ENCODE measurements around the gene CDK15. TPM values are rescaled to one million over a fixed set of nuclear protein-coding genes. Genes with fewer than 3 reads are reported as not detected.
A peak's percentile ranks its signal among the peaks of the same experiment; 100 is the strongest.

CDK15 gene
- total RNA-seq, 1 experiment from 2014 or later, result not detected

DNA sequence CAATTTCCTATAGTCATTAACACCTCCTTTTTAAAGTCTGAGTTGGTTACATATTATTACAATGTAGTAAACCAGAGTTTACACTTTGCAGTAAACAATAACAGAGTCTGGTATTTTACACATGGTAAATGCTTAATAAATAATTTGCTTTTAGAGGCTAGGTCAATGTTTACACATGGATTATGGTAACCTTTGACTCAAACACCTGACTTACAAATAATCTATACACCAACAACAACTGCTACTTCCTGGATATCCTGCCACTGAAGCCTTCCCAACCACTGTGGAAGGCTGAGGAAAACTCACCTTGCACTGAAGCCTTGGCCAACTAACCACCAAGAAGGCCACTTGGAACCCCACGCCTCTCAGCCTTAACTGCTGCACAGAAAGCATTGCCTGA is 31.0 kb upstream of the CDK15 start:
- DNase-seq (ENCODE audit: low spot score) (no peak), ATAC-seq (no peak)
- peak overlapping the region; percentile 82; the same call in 1 of the 2 replicates for H3K27ac Mint-ChIP-seq
- H3K4me3 Mint-ChIP-seq, result no peak overlapping the region
- H3K9me3 Mint-ChIP-seq, result no peaks in the 10 kb centered on the region
- TF ChIP-seq, protein P1, sequence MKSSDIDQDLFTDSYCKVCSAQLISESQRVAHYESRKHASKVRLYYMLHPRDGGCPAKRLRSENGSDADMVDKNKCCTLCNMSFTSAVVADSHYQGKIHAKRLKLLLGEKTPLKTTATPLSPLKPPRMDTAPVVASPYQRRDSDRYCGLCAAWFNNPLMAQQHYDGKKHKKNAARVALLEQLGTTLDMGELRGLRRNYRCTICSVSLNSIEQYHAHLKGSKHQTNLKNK (CRISPR knock-in tag; IDR thresholded peaks at IDR 0.05), result no peak
- TF ChIP-seq RELA (CRISPR knock-in tag; IDR thresholded peaks at IDR 0.05; ENCODE audit: borderline replicate concordance), result no peak
- no peak for TF ChIP-seq CREM (CRISPR knock-in tag; IDR thresholded peaks at IDR 0.05)
- no peak for TF ChIP-seq JUN (CRISPR knock-in tag; IDR thresholded peaks at IDR 0.05)
- TF ChIP-seq, protein P2, sequence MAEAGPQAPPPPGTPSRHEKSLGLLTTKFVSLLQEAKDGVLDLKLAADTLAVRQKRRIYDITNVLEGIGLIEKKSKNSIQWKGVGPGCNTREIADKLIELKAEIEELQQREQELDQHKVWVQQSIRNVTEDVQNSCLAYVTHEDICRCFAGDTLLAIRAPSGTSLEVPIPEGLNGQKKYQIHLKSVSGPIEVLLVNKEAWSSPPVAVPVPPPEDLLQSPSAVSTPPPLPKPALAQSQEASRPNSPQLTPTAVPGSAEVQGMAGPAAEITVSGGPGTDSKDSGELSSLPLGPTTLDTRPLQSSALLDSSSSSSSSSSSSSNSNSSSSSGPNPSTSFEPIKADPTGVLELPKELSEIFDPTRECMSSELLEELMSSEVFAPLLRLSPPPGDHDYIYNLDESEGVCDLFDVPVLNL (CRISPR knock-in tag; IDR thresholded peaks at IDR 0.05; ENCODE audit: borderline replicate concordance, low read depth), result no peak
- TF ChIP-seq, protein P3, sequence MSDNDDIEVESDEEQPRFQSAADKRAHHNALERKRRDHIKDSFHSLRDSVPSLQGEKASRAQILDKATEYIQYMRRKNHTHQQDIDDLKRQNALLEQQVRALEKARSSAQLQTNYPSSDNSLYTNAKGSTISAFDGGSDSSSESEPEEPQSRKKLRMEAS (CRISPR knock-in tag; IDR thresholded peaks at IDR 0.05), result no peak
- TF ChIP-seq TCF7 (CRISPR knock-in tag; IDR thresholded peaks at IDR 0.05; ENCODE audit: low read depth), result no peak
- CTCF ChIA-PET, result interaction anchor here (0.9 kb wide), 1 partner anchor 324 kb away, joined by 3 read pairs; the partner anchor contains the start of genes STRADB and TRAK2
- POLR2A ChIA-PET, result no interaction called here
- H3K27me3 Mint-ChIP-seq (ENCODE audit: low read depth), result no peaks in the 10 kb centered on the region
- peaks cover 66% of the 10 kb centered on the region for H3K4me1 Mint-ChIP-seq
- H3K36me3 Mint-ChIP-seq, result no peaks in the 10 kb centered on the region

DNA sequence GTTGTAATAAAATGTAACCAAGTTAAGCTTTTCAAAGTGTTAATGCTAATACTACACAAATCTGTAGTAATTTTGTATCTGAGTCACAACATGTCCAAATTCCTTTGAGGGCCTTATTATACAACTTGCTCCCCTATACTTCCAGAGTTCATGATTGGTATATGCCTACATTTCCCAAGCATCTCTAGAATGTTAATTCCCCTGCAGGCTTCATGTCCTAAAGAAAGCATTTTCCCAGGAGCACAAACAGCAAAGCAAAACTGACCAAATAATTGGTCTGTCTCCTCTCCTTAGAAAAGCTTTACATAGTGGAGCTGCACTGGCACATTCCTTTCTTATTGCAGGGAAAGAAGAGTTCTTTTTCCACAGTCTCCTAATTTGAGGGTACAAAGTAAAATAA is 29.3 kb upstream of the CDK15 start:
- DNase-seq (ENCODE audit: low spot score) (no peak), ATAC-seq (no peak)
- no peak for TF ChIP-seq NR2C2 (CRISPR knock-in tag; IDR thresholded peaks at IDR 0.05)
- no peak for TF ChIP-seq JUN (CRISPR knock-in tag; IDR thresholded peaks at IDR 0.05)
- Mint-ChIP-seq H3K27me3 (ENCODE audit: low read depth) (no peaks in the 10 kb centered on the region), H3K36me3 (no peaks in the 10 kb centered on the region), H3K9me3 (no peaks in the 10 kb centered on the region), H3K27ac (no peak overlapping the region; the same call in 1 of the 2 replicates), H3K4me1 (peaks cover 61% of the 10 kb centered on the region), H3K4me3 (no peak overlapping the region)
- POLR2A ChIA-PET, result no interaction called here
- CTCF ChIA-PET, result interaction anchor here (1.7 kb wide), 1 partner anchor 84 kb away, joined by 5 read pairs; no protein-coding TSS in a partner anchor

DNA sequence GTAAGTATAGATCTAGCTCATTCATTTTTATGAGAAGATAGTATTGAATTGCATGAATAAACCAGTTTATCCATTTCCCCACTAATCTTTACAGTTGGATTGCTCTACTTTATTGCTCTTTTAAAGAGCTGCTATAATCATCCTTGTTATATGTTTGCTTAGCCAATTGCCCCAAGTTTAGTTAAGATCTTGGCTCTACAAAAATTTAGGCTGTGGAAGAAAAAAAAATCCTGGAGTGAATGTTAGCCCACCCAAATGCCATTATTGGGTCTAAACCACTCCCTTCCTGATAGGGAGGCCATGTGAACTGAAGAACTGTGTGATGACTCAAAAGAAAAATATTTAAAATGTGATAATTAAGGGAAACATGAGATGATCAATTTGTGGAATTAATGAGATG is 28.5 kb upstream of the CDK15 start:
- DNase-seq (ENCODE audit: low spot score) (no peak), ATAC-seq (no peak)
- peaks cover 58% of the 10 kb centered on the region for H3K4me1 Mint-ChIP-seq
- H3K4me3 Mint-ChIP-seq, result no peak overlapping the region
- CTCF ChIA-PET, result interaction anchor here (1.7 kb wide), 1 partner anchor 83 kb away, joined by 5 read pairs; no protein-coding TSS in a partner anchor
- POLR2A ChIA-PET, result no interaction called here
- no peaks in the 10 kb centered on the region for H3K27me3 Mint-ChIP-seq (ENCODE audit: low read depth)
- H3K27ac Mint-ChIP-seq, result no peak overlapping the region
- no peaks in the 10 kb centered on the region for H3K36me3 Mint-ChIP-seq
- H3K9me3 Mint-ChIP-seq, result no peaks in the 10 kb centered on the region
- TF ChIP-seq NFE2L1 (CRISPR knock-in tag; IDR thresholded peaks at IDR 0.05) (no peak), PRRX2 (CRISPR knock-in tag; IDR thresholded peaks at IDR 0.05) (no peak), OVOL2 (CRISPR knock-in tag; IDR thresholded peaks at IDR 0.05; ENCODE audit: borderline replicate concordance) (no peak), HMGXB4 (CRISPR knock-in tag; IDR thresholded peaks at IDR 0.05) (no peak), USF1 (CRISPR knock-in tag; IDR thresholded peaks at IDR 0.05) (no peak), ELF4 (CRISPR knock-in tag; IDR thresholded peaks at IDR 0.05; ENCODE audit: low read depth) (no peak)
- TF ChIP-seq, protein P4, sequence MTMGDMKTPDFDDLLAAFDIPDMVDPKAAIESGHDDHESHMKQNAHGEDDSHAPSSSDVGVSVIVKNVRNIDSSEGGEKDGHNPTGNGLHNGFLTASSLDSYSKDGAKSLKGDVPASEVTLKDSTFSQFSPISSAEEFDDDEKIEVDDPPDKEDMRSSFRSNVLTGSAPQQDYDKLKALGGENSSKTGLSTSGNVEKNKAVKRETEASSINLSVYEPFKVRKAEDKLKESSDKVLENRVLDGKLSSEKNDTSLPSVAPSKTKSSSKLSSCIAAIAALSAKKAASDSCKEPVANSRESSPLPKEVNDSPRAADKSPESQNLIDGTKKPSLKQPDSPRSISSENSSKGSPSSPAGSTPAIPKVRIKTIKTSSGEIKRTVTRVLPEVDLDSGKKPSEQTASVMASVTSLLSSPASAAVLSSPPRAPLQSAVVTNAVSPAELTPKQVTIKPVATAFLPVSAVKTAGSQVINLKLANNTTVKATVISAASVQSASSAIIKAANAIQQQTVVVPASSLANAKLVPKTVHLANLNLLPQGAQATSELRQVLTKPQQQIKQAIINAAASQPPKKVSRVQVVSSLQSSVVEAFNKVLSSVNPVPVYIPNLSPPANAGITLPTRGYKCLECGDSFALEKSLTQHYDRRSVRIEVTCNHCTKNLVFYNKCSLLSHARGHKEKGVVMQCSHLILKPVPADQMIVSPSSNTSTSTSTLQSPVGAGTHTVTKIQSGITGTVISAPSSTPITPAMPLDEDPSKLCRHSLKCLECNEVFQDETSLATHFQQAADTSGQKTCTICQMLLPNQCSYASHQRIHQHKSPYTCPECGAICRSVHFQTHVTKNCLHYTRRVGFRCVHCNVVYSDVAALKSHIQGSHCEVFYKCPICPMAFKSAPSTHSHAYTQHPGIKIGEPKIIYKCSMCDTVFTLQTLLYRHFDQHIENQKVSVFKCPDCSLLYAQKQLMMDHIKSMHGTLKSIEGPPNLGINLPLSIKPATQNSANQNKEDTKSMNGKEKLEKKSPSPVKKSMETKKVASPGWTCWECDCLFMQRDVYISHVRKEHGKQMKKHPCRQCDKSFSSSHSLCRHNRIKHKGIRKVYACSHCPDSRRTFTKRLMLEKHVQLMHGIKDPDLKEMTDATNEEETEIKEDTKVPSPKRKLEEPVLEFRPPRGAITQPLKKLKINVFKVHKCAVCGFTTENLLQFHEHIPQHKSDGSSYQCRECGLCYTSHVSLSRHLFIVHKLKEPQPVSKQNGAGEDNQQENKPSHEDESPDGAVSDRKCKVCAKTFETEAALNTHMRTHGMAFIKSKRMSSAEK (CRISPR knock-in tag; IDR thresholded peaks at IDR 0.05; ENCODE audit: borderline replicate concordance), result no peak
- TF ChIP-seq, protein P2 (CRISPR knock-in tag; IDR thresholded peaks at IDR 0.05; ENCODE audit: borderline replicate concordance, low read depth), result no peak
- TF ChIP-seq, protein P5, sequence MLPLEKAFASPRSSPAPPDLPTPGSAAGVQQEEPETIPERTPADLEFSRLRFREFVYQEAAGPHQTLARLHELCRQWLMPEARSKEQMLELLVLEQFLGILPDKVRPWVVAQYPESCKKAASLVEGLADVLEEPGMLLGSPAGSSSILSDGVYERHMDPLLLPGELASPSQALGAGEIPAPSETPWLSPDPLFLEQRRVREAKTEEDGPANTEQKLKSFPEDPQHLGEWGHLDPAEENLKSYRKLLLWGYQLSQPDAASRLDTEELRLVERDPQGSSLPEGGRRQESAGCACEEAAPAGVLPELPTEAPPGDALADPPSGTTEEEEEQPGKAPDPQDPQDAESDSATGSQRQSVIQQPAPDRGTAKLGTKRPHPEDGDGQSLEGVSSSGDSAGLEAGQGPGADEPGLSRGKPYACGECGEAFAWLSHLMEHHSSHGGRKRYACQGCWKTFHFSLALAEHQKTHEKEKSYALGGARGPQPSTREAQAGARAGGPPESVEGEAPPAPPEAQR (CRISPR knock-in tag; IDR thresholded peaks at IDR 0.05), result no peak
- TF ChIP-seq, protein P6, sequence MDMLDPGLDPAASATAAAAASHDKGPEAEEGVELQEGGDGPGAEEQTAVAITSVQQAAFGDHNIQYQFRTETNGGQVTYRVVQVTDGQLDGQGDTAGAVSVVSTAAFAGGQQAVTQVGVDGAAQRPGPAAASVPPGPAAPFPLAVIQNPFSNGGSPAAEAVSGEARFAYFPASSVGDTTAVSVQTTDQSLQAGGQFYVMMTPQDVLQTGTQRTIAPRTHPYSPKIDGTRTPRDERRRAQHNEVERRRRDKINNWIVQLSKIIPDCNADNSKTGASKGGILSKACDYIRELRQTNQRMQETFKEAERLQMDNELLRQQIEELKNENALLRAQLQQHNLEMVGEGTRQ (CRISPR knock-in tag; IDR thresholded peaks at IDR 0.05), result no peak
- TF ChIP-seq, protein P7, sequence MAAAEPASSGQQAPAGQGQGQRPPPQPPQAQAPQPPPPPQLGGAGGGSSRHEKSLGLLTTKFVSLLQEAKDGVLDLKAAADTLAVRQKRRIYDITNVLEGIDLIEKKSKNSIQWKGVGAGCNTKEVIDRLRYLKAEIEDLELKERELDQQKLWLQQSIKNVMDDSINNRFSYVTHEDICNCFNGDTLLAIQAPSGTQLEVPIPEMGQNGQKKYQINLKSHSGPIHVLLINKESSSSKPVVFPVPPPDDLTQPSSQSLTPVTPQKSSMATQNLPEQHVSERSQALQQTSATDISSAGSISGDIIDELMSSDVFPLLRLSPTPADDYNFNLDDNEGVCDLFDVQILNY (CRISPR knock-in tag; IDR thresholded peaks at IDR 0.05), result no peak

Data from WTC11 (cell line).